ENCODE results near the gene RPS6KA1. TPM values are rescaled to one million over a fixed set of nuclear protein-coding genes. Genes with fewer than 3 reads are reported as not detected.

Gene RPS6KA1
- total RNA-seq, 1 donor from 2014 or later, result 9.6 TPM

DNA sequence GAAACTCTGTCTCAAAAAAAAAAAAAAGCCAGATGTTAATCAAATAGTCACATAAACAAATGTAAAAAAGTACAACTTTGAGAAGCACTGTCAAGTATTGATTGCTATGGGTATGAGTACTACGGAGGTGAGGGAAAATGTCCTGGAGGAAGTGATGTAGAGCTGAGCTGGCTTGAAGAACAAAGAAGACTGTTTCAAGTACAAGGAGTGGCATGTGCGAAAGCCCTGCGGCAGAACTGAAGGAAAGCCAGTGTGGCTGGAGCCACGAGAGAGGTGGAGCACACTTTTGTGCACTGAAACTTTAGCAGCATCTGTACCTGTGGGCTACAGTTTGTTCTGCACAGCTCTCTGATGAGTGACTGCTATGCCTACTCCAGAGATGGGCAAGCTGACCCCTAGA is 5.4 kb upstream of the RPS6KA1 start:
- H3K4me3 ChIP-seq, result no peak overlapping the region
- no peak overlapping the region for H3K27ac ChIP-seq
- intact Hi-C loops (cut with DNase I), result no loop called here
- no peak for DNase-seq (ENCODE audit: low spot score in 2 of 2)
- no peaks in the 10 kb centered on the region for H3K9me3 ChIP-seq
- TF ChIP-seq, protein P1, sequence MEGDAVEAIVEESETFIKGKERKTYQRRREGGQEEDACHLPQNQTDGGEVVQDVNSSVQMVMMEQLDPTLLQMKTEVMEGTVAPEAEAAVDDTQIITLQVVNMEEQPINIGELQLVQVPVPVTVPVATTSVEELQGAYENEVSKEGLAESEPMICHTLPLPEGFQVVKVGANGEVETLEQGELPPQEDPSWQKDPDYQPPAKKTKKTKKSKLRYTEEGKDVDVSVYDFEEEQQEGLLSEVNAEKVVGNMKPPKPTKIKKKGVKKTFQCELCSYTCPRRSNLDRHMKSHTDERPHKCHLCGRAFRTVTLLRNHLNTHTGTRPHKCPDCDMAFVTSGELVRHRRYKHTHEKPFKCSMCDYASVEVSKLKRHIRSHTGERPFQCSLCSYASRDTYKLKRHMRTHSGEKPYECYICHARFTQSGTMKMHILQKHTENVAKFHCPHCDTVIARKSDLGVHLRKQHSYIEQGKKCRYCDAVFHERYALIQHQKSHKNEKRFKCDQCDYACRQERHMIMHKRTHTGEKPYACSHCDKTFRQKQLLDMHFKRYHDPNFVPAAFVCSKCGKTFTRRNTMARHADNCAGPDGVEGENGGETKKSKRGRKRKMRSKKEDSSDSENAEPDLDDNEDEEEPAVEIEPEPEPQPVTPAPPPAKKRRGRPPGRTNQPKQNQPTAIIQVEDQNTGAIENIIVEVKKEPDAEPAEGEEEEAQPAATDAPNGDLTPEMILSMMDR (IDR thresholded peaks at IDR 0.05), result no peak
- H3K4me1 ChIP-seq, result no peaks in the 10 kb centered on the region
- no peaks in the 10 kb centered on the region for H3K36me3 ChIP-seq
- no peaks in the 10 kb centered on the region for H3K27me3 ChIP-seq

DNA sequence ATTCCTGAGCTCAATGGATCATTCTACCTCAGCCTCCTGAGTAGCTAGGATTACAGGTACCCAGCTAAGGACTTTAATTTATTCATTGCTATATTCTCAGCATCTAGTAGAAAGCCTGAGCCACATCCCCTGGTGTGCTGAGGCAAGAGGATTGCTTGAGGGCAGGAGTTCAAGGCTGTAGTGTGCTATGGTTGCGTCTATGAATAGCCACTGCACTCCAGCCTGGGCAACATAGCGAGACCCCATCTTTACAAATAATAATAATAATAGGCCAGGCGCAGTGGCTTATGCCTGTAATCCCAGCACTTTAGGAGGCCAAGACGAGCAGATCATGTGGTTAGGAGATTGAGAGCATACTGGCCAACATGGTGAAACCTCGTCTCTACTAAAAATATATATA is 3.3 kb upstream of the RPS6KA1 start:
- TF ChIP-seq, protein P1 (IDR thresholded peaks at IDR 0.05), result no peak
- H3K27me3 ChIP-seq, result no peaks in the 10 kb centered on the region
- no peak overlapping the region for H3K27ac ChIP-seq
- H3K36me3 ChIP-seq, result no peaks in the 10 kb centered on the region
- DNase-seq (ENCODE audit: low spot score in 2 of 2), result no peak
- H3K4me1 ChIP-seq, result peaks cover 0 to 4% of the 10 kb centered on the region in 2 donors
- H3K9me3 ChIP-seq, result no peaks in the 10 kb centered on the region
- no peak overlapping the region for H3K4me3 ChIP-seq
- intact Hi-C loops (cut with DNase I), result no loop called here

DNA sequence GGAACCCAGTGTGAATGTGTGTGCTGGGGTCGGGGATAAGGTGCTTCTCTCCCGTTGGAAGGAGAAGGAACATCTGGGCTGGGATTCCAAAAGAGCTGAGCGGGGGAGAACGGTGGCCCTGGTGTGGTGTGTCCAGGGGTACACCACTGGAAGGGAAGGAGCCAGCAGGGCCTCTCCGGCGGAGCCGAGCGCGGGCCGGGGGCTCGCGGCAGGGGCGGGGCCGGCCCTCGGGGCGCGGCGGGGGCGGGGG is 231 bp upstream of the RPS6KA1 start:
- Histone ChIP-seq H3K9me3 (no peaks in the 10 kb centered on the region), H3K27ac (no peak overlapping the region), H3K27me3 (no peaks in the 10 kb centered on the region), H3K4me1 (peaks cover 0 to 4% of the 10 kb centered on the region in 2 donors), H3K4me3 (peak overlapping the region; percentile 85 to 95), H3K36me3 (no peaks in the 10 kb centered on the region)
- TF ChIP-seq, protein P1 (IDR thresholded peaks at IDR 0.05), result no peak
- intact Hi-C loops (cut with DNase I), result no loop called here
- DNase-seq (ENCODE audit: low spot score in 2 of 2), result no peak

DNA sequence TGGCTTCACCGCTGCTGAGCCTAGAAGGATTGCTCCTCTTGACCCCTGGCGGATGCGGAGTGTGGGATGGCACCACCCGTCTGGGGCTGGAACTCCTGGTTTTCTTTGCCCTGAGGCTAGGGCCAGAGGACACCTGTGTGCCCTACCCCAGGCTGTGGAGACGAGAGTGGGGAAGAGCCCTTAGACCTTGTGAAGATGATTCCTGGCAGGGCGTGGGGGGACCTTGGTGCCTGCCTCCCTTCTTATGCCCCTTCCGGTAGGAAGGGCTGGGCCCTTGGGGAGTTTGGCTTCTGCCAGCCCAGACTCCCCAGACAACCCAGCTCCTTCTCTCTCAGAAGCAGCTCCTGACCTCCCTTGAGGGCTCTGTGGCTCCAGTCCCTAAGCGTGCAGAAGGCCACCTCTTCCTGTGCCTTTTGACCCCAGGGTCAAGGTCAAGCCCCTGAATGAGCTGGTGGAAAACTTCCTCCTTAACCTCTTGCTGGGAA is 891 bp downstream of the RPS6KA1 start:
- no peaks in the 10 kb centered on the region for H3K27me3 ChIP-seq
- H3K36me3 ChIP-seq, result no peaks in the 10 kb centered on the region
- peak overlapping the region; percentile 85 to 95 for H3K4me3 ChIP-seq
- no peak for DNase-seq (ENCODE audit: low spot score in 2 of 2)
- TF ChIP-seq, protein P1 (IDR thresholded peaks at IDR 0.05), result peak in 1 of 3 experiments; percentile 3
- no peak overlapping the region for H3K27ac ChIP-seq
- H3K4me1 ChIP-seq, result peaks cover 0 to 4% of the 10 kb centered on the region in 2 donors
- no peaks in the 10 kb centered on the region for H3K9me3 ChIP-seq
- intact Hi-C loops (cut with DNase I), result no loop called here

- intact Hi-C loops (cut with DNase I), result no loop called here
Measured at GRCh38 chr1:26530895-26531598, 1.5 kb downstream of the RPS6KA1 start.

More at GRCh38 chr1:26530895-26531598, 1.5 kb downstream of the RPS6KA1 start:
- TF ChIP-seq, protein P1 (IDR thresholded peaks at IDR 0.05), result no peak
- peak overlapping the region in 1 of 2 donors; percentile 85 for H3K4me3 ChIP-seq
- no peak overlapping the region for H3K27ac ChIP-seq
- H3K4me1 ChIP-seq, result peaks cover 0 to 4% of the 10 kb centered on the region in 2 donors
- H3K36me3 ChIP-seq, result no peaks in the 10 kb centered on the region
- no peak for DNase-seq (ENCODE audit: low spot score in 2 of 2)
- no peaks in the 10 kb centered on the region for H3K27me3 ChIP-seq
- no peaks in the 10 kb centered on the region for H3K9me3 ChIP-seq
